Vein endothelial cell (primary cell): ENCODE data around the gene KLK10. TPM values are rescaled to one million over a fixed set of nuclear protein-coding genes. Genes with fewer than 3 reads are reported as not detected.

Experiments
- total RNA-seq: library from RNA; depleted of rRNA; stranded (reverse); fragments of >200 nt; gene quantifications from 2 replicates; pipeline ENCODE4 v1.2.3, GENCODE V29; 2012

KLK10 gene, protein sequence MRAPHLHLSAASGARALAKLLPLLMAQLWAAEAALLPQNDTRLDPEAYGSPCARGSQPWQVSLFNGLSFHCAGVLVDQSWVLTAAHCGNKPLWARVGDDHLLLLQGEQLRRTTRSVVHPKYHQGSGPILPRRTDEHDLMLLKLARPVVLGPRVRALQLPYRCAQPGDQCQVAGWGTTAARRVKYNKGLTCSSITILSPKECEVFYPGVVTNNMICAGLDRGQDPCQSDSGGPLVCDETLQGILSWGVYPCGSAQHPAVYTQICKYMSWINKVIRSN
- total RNA-seq, result not detected in 2 replicates

GRCh38 chr19:51019544-51019925 lies at the start of gene KLK10:
KLK10 (minus strand) TSS chr19:51019709; CDS start chr19:51019130, 579 bp downstream.

GRCh38 chr19:51064534-51065220 lies 45.2 kb upstream of the KLK10 start, which contains the start of gene KLK13:
KLK13 (minus strand) TSS chr19:51065092; CDS start chr19:51065067, 25 bp downstream.

DNA sequence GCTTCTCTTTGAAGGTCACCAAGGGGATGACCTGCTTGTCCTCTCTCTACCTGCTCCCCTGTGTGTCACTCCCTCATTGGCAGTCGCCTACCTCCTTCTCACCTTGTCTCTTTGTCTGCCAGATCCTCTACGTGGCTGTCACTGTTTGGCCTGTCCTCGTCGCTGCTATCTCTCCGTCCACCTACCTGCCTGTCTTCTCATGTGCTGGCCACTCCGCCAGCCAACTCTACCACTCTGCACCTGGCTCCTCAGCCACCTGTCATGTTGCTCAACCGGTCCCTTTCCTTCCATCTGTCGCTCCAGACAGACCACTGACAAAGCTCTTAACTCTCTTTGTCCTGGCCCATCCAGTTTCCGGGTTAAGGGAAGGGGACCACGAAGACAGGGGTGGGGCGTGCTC lies 15.2 kb upstream of the KLK10 start, which contains the start of gene KLK12:
Gene KLK12 (minus strand): TSS at position 299 of the 400 bp plus-strand sequence. CDS start 381 bp downstream, outside the sequence.

DNA sequence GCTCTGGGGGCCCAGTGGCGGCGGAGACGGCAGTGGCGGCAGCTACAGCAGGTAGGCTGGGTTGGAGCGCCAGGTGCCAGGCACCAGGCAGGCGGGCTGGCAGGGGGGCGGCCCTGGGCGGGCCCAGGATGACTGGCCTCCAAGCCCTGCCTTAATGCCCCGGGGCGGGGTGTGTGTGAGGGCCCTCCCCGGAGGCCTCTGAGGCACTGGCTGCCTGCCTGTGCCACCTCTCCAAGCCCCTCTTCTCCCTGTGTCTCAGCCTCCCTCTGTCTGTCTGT lies 7.0 kb upstream of the KLK10 start, which contains the start of gene KLK11:
Gene KLK11 (minus strand): TSS at position 63 of the 278 bp plus-strand sequence. CDS start 985 bp downstream, outside the sequence.

DNA sequence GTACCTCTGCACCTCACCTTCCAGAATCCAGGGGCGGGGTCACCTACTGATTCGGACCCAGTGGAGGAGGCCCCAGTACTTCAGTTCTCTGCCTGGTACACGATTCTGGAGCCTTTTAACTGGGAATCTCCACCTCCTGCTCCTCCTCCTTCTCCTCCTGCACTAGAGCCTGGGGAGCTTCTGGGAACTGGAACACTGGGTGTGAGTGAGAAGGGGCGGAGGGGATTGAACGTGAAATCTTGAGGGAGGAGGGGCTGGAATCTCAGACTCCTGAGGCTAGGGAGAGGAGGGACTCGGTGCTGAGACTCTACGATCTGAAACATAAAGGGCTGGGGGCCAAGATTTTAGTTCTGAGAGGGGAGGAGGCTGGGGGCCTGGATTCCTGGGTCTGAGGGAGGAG lies 18.0 kb downstream of the KLK10 start, which contains the start of gene KLK8:
Gene KLK8 (minus strand): TSS at position 90 of the 400 bp plus-strand sequence. CDS start 437 bp downstream, outside the sequence.

DNA sequence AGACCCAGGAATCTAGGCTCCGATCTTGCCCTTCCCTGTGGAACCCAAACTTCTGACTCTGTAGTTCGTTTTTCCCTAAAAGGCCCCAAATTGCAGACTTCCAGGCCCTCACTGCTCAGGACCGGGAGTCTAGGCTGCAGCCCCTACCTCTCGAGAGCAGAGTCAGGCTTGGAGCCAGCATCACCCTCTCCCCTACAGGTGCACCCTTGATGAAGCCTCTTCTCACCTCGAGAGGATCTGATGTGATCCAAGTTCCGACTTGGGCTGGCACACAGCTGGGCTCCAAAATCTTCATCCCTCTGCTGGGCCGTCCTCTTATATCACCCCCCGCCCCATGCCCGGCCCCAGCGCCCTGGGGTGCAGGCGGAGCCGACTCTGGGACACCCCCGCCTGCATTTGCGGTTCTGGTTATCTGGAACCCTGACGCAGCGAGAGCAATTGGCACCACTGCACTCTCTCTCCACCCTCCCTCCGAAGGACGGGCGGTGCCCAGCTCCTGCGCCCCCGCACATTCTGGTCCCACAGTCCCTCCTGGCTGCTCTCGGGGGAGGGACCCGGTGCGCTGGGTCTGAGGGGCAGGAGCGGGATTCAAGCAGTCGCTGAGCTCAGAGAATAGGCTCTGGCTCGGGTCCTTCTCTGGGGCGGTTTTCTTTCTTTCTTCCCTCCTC lies 35.8 kb downstream of the KLK10 start, which contains the start of gene KLK7:
Gene KLK7 (minus strand): TSS at position 293 of the 668 bp plus-strand sequence. CDS start 1,518 bp downstream, outside the sequence.

DNA sequence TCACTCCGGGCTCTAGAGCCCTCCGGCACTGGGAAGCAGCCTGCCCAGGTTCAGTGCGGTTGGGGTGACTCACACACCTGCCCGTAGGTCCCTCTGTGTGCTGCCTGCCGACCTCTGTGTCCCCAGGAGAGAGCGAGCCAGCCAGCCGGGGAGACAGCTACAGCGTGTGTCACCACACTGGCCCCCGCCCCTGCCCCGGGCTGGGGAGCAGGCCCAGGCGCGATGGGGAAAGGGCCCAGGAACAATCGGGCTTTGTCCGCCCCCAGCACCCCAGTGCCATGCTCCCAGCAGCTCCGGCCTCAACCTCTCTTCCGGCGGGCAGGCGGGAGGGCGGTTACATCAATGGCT lies 50.1 kb downstream of the KLK10 start, which contains the start of gene KLK6:
Gene KLK6 (minus strand): TSS at position 179 of the 348 bp plus-strand sequence. CDS start 1,487 bp downstream, outside the sequence.

Other genes with a start within 250 kb of the KLK10 start
- gene GPR32, start 249.2 kb downstream of the KLK10 start, total RNA-seq, result not detected in 2 replicates
- gene ACP4, start 229.3 kb downstream of the KLK10 start, total RNA-seq, result not detected in 2 replicates
- gene KLK1, start 195.9 kb downstream of the KLK10 start, total RNA-seq, result not detected in 2 replicates
- not detected in 2 replicates for gene KLK15, start 186.1 kb downstream of the KLK10 start, total RNA-seq
- not detected in 2 replicates for gene KLK3, start 164.8 kb downstream of the KLK10 start, total RNA-seq
- not detected in 2 replicates for gene KLK2, start 146.3 kb downstream of the KLK10 start, total RNA-seq
- gene KLK4, start 108.3 kb downstream of the KLK10 start, total RNA-seq, result not detected in 2 replicates
- gene KLK5, start 66.7 kb downstream of the KLK10 start, total RNA-seq, result not detected in 2 replicates
- 0.29 TPM in 1 of 2 replicates, not detected in the other for gene KLK6, start 50.1 kb downstream of the KLK10 start, total RNA-seq
- not detected in 2 replicates for gene KLK7, start 35.8 kb downstream of the KLK10 start, total RNA-seq
- not detected in 2 replicates for gene KLK8, start 18.1 kb downstream of the KLK10 start, total RNA-seq
- gene KLK11, start 6.9 kb upstream of the KLK10 start, total RNA-seq, result not detected in 2 replicates
- not detected in 2 replicates for gene KLK12, start 15.3 kb upstream of the KLK10 start, total RNA-seq
- not detected in 2 replicates for gene KLK13, start 45.4 kb upstream of the KLK10 start, total RNA-seq
- gene KLK14, start 63.2 kb upstream of the KLK10 start, total RNA-seq, result not detected in 2 replicates
- 5.6 and 6.9 TPM in 2 replicates for gene CTU1, start 88.7 kb upstream of the KLK10 start, total RNA-seq
- not detected in 2 replicates for gene SIGLEC9, start 105.2 kb upstream of the KLK10 start, total RNA-seq
- not detected in 2 replicates for gene SIGLEC7, start 122.6 kb upstream of the KLK10 start, total RNA-seq
- gene CD33, start 205.4 kb upstream of the KLK10 start, total RNA-seq, result not detected in 2 replicates
- not detected in 2 replicates for gene SIGLECL1, start 231.4 kb upstream of the KLK10 start, total RNA-seq